Measurements from ENCODE around the gene TEKT3. TPM values are rescaled to one million over a fixed set of nuclear protein-coding genes. Genes with fewer than 3 reads are reported as not detected.

Gene TEKT3
- polyA plus RNA-seq, 1 donor = 1.8 TPM

- DNase-seq = no peak
These were observed 50.8 kb downstream of the TEKT3 start for GRCh38 chr17:15290605-15291004.

DNA sequence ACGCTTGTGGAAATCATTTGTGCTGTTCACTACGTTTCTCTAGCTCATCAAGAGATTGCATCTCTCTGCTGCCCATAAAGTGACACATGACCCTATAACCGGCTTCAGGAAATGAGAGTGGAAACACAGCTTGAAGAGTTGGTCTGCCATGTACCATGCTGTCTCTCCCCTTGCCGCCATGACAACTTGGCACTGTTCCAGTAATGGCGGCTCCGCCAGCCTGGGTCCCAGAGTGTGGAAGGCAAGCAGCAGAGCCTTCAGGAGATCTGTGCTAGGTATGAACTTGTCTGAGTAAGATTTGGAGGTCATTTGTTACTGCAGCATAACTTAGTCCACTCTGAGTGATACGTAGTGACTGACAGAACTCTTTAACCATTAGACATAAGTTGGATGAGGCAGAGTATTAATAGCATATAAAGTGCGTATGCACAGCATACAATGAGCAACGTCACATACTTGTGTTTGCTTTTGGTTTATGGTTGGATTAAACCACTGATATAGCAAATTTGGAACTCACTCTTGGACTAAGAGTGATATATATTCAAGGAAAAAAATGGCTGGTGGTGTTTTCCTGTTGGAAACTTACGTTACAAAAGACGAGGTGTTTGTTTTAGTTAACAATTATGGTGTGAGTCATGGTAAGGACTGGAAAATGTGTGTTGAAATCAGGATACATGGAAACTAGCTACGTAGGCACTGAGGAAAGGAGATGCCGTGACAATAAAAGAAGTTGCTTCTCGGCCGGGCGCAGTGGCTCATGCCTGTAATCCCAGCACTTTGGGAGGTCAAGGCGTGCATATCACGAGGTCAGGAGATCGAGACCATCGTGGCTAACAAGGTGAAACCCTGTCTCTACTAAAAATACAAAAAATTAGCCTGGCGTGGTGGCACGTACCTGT, 51.9 kb downstream of the TEKT3 start:
- no peak for DNase-seq

DNA sequence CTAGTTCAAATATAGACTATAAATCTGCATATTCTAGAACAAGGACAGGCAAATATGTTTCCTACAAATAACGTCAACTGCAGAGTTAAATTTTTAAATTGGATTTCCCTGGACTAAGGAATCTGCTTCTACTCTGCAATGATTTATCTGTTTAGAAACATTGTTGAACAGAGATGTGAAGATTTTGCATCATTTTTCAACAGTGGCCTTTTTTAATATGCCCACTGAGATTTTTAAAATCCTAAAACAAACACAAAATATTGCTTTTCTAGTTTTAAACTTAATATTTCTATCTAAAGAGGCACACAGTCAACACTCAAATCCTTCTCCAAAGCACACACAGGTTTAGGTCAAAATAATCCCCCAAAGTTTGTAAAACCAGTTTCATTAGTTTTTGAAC, 52.5 kb downstream of the TEKT3 start:
- no peak for DNase-seq

DNA sequence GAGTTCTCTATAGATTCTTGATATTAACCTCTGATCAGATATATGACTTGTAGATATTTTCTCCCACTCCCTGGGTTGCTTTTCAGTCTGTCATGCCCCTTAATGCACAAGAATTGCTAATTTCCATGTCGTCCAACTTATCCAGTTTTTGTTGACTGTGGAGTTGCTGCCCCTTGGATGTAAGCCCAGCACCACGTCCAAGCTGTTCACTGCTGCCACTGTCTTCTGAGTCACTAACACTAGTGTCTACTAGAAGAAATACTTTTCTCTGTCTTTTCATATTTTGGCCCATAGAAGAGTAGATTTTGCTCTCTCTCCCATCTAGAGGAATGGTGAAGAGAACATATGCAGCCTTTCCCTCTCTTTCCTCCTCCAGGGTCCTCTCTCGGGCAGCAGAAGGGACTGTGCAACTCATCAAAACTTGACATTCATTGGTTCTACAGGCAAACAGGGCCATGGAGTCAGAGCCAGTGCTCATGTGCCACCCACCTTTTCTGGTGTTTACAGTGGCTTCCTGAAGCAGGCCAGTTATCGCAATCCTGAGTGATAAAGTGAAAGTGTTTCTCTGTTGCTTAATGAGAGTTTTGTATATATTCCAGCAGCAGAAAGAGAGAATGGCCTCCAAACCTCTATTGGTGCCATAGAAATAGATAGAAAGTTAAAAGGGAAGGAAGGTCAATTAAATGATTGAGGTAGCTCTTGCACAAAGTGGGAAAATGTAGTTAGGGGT, 53.7 kb downstream of the TEKT3 start:
- DNase-seq = no peak

- DNase-seq = no peak
These were observed 55.9 kb downstream of the TEKT3 start for GRCh38 chr17:15285466-15285865.

- no peak for DNase-seq
These were observed 56.9 kb downstream of the TEKT3 start for GRCh38 chr17:15284537-15284936.

- DNase-seq = no peak
These were observed 57.3 kb downstream of the TEKT3 start for GRCh38 chr17:15284107-15284506.

DNA sequence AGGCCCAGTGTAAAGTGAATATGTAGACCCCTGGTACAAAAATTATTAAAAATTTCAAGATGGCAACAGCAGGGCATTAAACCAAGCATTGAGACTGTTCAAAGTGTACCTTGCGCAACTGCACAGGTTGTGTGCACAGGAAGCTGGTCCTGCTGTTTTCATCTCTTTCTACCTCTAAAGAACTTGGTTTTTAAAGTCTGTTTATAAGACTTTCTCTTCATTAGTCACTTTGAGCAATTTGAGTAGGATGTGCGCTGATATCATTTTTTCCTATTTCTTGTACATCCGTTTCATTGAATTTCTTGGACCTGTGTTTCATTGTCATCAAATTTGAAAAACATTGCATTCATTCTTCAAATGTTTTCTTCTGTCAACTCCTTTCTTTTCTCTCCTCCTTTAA, 59.5 kb downstream of the TEKT3 start:
- DNase-seq = no peak

DNA sequence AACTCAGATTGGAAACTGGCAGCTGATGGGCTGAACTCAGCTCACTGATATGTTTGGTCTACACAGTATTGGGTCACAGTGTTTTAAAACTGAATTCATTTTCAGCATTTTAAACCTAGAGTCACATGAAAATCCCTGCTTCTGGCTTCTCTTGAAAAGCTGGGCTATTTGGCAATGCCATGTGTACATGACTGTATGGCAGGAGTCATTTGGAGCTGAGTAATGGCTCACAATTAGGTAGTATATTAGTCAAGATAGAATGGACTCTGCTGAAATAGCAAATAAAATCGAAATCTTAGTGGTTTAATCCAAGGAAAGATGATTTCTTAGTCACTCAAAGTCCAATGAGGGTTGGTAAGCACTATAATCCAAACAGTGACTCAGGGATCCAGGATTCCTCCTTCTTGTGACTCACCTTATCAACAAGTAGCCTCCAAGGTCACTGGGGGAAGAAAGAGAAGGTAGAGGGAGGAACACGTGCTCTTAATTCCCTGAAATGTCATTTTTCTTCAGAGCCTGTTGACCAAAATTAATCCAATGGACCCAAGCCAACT, 62.4 kb downstream of the TEKT3 start:
- no peak for DNase-seq

- DNase-seq = no peak
These were observed 63.0 kb downstream of the TEKT3 start for GRCh38 chr17:15278380-15278779.

- no peak for DNase-seq
These were observed 67.4 kb downstream of the TEKT3 start for GRCh38 chr17:15274017-15274416.

DNA sequence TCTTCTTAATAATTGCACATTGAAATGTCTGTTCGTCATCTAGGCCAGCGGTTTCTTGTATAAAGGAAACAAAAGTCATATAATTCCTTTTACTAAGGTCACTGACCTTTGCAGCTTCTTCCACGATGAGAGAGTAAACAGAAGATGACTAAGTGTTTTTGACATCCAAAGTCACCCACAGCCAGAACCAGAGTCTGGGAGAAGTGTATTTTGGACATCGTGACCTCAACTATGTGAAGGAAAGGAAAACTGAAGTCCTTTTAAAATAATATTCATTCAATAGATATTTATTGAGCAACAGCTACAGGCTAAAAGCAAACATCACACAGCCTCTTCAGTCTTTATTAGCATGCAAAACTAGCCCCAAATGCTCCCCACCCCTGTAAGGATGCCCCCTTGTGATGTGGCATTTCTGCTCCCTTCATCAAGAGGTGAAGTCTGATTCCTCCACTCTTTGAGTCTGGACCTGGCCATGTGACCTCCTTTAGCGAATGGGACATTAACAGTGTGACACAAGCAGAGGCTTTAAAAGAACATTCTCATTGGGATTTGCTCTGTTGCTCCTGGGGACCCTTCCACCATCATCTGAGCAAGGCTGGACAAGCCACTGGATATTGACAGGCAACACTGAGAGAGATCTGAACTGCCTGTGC, 68.1 kb downstream of the TEKT3 start:
- no peak for DNase-seq

GRCh38 chr17:15271741-15272140, 69.7 kb downstream of the TEKT3 start:
- DNase-seq = no peak

GRCh38 chr17:15270628-15271381, 70.6 kb downstream of the TEKT3 start:
- DNase-seq = no peak

- DNase-seq = no peak
These were observed 71.7 kb downstream of the TEKT3 start for GRCh38 chr17:15269780-15270089.

GRCh38 chr17:15269087-15269779, 72.2 kb downstream of the TEKT3 start:
- DNase-seq = no peak

DNA sequence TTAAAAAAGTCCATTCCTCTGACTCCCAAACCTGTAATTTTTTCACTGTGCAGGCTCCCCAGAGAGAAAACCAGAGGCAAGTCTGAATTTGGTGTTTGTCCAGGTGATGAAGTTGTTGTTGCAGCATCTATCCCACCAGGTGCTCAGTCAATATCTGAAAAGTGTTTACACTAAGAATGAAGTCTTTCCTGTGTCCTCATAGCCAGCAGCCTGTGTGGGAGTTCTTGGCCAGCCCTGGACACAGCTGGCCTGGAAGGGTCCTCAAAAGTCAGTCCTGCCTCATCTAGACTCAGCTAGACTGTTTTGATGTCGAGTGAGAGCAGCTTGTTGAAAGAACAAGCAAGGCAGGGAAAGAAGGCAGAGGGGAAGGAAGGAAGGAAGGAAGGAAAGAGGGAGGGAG, 72.9 kb downstream of the TEKT3 start:
- DNase-seq = peak; percentile 79

DNA sequence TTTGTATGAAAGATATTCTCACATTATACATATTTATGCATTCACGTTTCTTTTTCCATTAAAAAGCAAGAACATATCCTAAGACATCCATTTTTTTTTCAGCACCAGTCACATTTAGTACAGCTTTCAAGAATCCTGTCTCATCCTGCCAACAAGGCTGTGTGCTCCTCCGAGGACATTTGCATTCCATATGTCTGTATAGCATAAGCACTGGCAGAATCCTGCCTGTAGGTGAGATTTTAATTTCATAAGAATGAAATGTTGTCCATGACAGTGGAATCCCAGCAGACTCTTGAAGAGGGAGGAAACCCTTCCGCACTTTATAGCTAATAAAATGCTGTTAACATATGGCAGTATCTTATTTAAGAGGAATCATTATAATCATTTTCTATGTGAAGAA, 73.4 kb downstream of the TEKT3 start:
- DNase-seq = no peak

GRCh38 chr17:15266325-15267125, 74.9 kb downstream of the TEKT3 start:
- no peak for DNase-seq

DNA sequence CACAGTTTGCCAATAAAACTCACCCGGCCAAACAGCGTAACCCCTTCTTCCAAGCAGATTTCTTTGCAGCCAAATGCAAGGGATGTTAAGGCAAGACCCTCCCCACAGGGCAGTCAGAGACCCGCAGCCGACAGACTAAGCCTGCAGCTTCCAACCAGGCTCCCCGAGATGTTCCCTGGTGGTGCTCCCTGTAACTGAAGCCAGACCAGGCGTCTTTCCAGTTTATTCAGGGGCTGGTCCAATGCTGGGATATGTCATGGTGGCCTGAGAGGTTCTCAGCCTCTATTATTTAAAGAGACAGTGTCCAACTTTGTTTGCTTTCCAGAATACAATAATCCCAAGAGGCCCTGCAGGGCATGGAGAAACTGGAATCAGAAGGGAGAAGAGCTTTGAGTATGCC, 76.3 kb downstream of the TEKT3 start, which contains the start of gene PMP22:
Gene PMP22, minus strand, starts transcription at position 196 of the 400 bp plus-strand sequence. CDS start 4,599 bp downstream, outside the sequence.
- DNase-seq = peak; percentile 77

GRCh38 chr17:15264542-15264941, 76.9 kb downstream of the TEKT3 start:
- no peak for DNase-seq

All from hindlimb muscle (tissue), 1 donor.